H1 (cell line): ENCODE measurements around the gene ZNF318. TPM values are rescaled to one million over a fixed set of nuclear protein-coding genes. Genes with fewer than 3 reads are reported as not detected.

ENCODE experiments used
- CBX8 ChIP-seq: fragments of 300-800, 300-1000 bp; sonication (generic); IDR thresholded peaks from 2 replicates; pipeline ENCODE4 v1.7.1; 2016; ENCODE audit warnings: low read depth, low read length, borderline replicate concordance
- CHD1 ChIP-seq: IDR thresholded peaks from 2 replicates; pipeline ENCODE4 v1.6.1; 2012; ENCODE audit warnings: low read depth, low read length, improper control_type of control experiment
- CHD7 ChIP-seq: fragments of 300-600 bp; sonication (generic); IDR thresholded peaks from 2 replicates; pipeline ENCODE4 v1.7.1; 2012; ENCODE audit warnings: low read length, moderate library complexity, mild to moderate bottlenecking, inconsistent platforms; ENCODE audit not compliant: insufficient replicate concordance
- CTBP2 ChIP-seq: IDR thresholded peaks from 2 replicates; pipeline ENCODE4 v1.7.0; 2011; ENCODE audit warnings: borderline replicate concordance, mild to moderate bottlenecking, moderate library complexity, mixed read lengths, low read length; ENCODE audit not compliant: insufficient read depth, insufficient read length
- GTF2F1 ChIP-seq: IDR thresholded peaks from 2 replicates; pipeline ENCODE4 v1.6.1; 2012; ENCODE audit warnings: low read depth, low read length, improper control_type of control experiment, borderline replicate concordance
- POU5F1 ChIP-seq: IDR thresholded peaks from 2 replicates; pipeline ENCODE4 v1.6.1; 2011; ENCODE audit warnings: low read depth, mild to moderate bottlenecking, low read length, moderate library complexity
- TCF12 ChIP-seq: IDR thresholded peaks from 2 replicates; pipeline ENCODE4 v1.6.1; 2011; ENCODE audit warnings: low read depth, mild to moderate bottlenecking, low read length
- polyA plus RNA-seq, 7 experiments: library from polyadenylated mRNA; depleted of rRNA in 3 of 7; stranded (reverse) in 5 of 7; unstranded in 2 of 7; fragments of >200 nt in 5 of 7; fragments of 200-250 nt in 2 of 7; gene quantifications; 1 replicate in 5 of 7; 2 replicates in 1 of 7; 4 replicates in 1 of 7; pipeline versions ENCODE4 v1.2.1 to v1.2.3, GENCODE V29; 2011 to 2013; ENCODE audit warnings: missing spikeins in 2 of 7, mixed read lengths in 2 of 7
- total RNA-seq: library from RNA; stranded (reverse); fragmentation: NEBNext Ultra II Directional; extraction: Animal tissue kit (Norgen Biotek cat#: 25700); gene quantifications from 2 replicates; pipeline ENCODE4 v1.2.1, GENCODE V29; 2021

The ZNF318 gene
- total and polyA plus RNA-seq, 2 of the 8 experiments (the other 6 are each of a cell fraction or from before 2014, with no cell fraction given) = 10.2 to 22.1 TPM

GRCh38 chr6:43361269-43361668 lies 8.2 kb downstream of the ZNF318 start (continued):
- TF ChIP-seq CHD7 = no peak
- TF ChIP-seq GTF2F1 = no peak
- no peak for TF ChIP-seq CBX8
- no peak for TF ChIP-seq POU5F1
- no peak for TF ChIP-seq TCF12
- TF ChIP-seq CHD1 = no peak
- no peak for TF ChIP-seq CTBP2
